ENCODE measurements around the gene UBE2D2.

UBE2D2 gene

DNA sequence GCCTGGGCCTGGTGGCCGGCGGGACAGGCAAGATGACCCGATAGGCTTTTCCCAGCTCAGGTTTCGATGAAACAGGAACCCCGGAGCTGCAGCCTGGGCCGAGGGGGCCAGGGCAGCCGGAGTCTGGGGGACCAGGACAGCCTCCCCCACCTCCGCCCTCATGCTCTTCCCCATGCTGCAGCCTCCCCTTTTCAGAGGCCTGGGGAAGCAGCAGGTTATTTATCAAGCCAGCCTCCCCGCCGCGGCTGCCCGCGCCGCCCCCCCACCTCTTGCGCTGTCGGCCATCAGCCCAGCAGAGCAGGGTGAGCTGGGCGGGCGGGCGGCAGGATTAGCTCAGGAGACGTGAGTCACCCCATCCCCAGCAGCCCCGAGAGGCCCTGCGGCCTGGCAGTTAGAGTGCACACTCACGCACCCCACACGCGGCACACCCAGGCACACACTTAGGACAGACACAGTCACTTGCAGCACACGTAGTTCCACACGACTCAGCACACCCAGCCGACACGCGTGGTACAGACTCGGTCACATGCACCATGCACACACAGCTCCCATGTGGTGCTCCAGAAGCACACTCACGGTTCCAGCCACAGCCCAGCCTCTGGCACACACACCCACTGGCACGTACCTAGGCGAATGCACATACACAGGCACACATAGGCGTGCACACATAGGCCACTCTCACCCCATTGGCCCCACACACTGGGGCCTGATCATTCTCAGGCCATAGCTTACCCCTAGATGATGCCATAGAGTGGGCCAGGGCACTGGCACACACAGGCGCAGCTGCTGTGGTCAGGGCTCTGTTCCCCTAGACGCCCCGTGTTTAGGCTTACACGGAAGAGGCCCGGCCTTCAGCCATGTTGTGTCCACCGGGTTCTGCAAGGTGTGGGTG is 100.0 kb downstream of the UBE2D2 start:
- DNase-seq (ENCODE audit: low spot score), result peak; percentile 96

DNA sequence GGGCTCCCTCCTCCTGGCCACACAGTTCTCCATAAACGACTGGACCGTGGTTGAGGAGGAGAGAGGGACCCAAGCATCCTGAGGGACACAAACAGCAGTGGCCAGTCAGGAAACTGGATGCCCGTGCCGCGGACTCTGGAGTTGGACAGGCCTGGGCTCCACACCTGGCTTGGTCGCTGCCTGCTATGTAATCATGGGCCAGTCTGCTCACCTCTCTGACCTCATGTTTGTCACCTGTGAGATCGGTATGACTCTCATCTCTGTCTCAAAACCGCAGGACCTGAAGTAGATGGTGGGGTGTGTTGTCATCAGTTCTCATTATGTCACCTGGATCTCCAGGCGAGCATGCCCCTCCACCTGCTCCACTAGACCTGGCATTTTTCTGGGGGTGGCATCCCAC is 101.5 kb downstream of the UBE2D2 start:
- no peak for DNase-seq (ENCODE audit: low spot score)

DNA sequence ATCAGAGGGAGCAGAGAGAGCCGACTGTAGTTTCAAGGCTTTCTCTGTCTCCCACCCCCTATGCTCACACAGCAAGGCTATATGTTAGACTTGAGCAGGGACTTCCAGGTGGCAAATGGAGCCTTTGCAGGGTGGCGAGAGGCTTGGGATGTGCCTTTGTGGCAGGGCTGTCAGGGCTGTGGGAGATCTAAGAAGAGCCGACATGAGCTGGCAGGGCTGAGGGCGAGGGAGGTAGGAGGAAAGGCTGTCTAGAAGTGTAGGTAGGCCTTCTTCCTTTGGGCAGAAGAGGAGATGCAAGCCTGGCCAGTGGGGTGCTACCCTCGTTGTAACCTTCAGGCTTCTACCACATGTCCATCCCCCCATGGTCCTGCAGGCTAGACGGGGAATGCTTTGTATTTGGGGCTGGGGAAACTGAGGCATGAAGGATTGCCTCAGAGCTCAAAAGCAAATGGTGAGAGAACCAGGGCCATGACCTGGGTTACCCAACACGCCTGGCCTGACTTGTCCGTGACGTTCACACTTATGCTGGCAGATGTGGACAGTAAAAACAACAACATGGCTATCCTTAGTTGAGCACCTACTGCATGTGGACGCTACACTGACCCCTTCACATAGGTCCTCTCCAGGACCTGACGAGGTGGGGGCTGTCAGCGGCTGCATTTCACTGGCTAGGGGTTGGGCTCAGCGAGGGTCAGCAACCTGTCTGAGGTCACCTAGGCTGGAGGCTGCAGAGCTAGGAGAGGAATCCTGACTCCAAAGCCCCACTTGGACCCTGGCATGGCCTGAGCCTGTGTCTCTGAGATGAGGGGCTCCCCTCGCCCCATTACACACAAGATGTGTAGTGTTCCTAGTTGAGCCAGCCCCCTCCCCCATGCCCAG is 102.3 kb downstream of the UBE2D2 start:
- no peak for DNase-seq (ENCODE audit: low spot score)

DNA sequence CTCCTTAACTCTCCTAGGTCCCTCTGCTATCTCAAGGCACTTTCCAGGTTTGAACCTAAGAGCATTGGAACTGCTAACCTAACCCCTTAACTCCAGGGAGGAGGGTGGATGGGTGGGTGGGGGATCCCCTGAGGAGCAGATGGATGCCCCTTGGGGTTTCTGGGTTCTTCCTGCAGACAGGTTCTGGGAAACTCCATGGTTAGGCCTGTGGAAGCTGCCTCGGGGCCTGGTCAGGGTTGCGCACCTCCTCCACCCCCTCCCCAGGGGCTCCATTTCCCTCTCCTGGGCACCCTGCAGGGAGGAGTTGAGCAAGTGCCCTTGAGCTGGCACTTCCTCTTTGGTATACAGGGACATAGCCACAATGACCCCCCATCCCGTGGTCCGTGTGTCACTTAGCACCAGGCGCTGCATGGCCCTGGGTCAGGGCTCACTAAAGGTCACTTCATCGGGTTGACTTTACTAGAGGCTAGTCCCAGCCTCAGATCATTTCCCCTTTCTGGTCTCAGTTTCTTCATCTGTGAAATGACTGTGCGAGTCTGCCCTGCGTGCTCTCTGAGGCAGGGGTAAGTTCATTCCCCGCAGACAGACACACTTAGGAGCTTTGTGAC is 103.1 kb downstream of the UBE2D2 start:
- no peak for DNase-seq (ENCODE audit: low spot score)

DNA sequence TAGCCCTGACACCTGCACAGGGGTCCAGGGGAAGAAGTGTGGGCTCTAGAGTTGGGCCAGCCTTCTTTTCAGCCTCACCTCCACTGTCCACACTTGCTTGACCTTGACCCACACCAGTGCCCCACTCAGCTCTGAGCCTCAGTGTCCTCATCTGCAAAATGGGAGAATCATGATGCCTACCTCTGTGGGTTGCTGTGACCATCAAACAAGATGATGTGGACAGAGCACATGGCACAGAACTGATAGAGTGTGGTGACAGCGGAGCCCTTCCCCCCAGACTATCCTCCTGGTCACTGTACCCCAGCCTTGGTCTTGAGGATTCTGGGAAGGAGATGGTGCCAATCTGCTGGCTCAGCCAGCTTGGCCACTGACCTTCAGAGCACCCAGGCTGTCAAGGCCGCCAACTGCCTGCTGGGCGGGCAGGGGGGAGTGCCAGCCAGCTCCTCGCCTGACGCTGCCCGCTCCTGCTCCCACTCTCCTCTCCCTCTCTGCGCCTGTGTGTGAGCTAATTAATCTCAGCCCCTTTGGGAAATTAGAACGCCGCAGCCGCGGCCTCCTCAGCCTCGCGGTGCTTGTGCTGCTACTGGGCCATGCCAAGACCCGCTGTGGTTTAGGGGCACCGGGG is 103.7 kb downstream of the UBE2D2 start:
- DNase-seq (ENCODE audit: low spot score), result no peak

DNA sequence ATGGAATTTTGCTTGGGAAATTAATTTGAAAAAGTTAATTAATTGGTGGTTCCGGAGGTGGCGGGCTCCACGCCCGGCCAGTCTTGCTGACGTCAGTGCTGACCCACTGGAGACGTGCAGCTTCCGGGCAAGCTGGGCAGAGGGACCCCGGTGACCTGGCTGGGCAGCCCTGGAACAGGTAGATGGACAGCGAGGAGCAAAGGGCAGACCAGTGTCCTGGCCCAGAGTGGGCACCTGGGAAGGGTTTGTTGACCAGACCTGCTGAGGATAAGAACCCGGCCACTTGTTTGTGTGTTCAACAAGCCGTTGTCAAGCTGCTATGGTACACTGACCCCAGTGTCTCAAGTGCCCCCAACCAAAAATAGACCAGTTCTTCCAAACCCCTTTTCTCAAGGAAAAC is 104.5 kb downstream of the UBE2D2 start:
- DNase-seq (ENCODE audit: low spot score), result no peak

DNA sequence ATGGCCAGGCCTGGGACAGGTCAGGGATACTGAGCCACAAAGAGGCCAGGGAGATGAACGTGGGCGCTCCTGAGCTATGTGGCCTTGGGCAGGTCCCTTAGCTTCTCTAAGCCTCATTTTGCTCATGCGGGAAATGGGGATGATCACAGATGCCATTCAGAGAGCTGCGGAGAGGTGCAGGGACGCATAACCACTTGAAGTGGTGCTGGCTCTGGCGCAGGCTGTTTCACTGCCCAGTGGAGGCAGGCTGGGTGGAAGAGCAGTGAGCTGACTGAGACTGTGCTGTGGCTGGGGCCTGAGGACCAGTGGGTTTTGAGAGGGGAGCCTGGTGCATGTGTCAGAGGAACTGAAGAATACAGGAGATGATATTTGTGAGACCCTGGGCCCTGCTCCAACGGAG is 105.4 kb downstream of the UBE2D2 start:
- DNase-seq (ENCODE audit: low spot score), result no peak

DNA sequence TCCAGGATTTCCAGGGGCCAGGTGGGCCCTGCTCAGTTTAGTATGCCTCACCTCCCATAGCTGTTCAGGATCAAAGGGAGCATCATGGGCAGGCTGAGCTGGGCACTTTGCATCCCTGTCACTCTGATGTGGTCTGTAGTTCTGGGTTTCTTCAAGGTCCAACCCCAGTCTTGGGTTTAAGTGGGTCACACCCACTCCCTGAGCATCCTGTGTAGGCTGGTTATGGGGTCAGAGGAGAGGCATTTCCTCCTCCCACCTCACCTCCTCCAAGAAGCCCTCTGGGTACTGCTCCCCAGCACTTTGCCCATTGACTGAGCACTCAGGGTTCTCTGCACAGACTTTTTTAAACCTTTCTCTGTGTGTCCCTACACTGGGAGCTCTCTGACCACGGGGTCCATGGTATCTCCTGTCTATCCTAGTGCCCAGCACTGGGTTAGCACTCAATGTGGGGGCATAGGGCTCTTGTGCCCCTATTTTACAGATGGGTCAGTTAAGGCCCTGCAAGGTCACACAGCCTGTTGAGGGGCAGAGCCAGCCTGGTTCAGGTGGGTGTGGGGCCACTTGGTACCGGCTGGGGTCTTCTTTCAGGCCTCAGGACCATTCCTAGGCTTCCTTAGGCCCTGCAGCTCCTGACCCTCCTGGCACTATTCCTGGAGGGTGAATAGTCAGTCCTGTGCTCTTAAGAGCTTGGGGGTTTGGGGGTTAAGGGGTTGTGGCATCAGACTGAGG is 106.0 kb downstream of the UBE2D2 start:
- no peak for DNase-seq (ENCODE audit: low spot score)

DNA sequence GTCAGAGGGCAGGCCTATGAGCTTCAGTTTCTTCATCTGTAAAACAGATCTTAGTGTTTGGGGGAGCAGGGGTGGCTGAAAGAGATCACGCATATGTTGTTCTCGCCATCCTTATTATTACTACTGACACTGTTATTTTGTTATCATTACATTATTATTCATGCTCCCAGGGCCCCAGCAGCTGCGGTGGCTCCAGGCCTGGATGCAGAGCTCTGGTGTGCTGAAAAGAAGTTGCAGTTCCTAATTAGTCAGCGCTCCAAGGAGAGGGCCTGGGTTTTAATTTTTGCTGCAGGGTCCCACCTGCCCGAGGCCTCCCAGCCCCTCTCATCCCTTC is 106.6 kb downstream of the UBE2D2 start:
- peak; percentile 54 for DNase-seq (ENCODE audit: low spot score)

DNA sequence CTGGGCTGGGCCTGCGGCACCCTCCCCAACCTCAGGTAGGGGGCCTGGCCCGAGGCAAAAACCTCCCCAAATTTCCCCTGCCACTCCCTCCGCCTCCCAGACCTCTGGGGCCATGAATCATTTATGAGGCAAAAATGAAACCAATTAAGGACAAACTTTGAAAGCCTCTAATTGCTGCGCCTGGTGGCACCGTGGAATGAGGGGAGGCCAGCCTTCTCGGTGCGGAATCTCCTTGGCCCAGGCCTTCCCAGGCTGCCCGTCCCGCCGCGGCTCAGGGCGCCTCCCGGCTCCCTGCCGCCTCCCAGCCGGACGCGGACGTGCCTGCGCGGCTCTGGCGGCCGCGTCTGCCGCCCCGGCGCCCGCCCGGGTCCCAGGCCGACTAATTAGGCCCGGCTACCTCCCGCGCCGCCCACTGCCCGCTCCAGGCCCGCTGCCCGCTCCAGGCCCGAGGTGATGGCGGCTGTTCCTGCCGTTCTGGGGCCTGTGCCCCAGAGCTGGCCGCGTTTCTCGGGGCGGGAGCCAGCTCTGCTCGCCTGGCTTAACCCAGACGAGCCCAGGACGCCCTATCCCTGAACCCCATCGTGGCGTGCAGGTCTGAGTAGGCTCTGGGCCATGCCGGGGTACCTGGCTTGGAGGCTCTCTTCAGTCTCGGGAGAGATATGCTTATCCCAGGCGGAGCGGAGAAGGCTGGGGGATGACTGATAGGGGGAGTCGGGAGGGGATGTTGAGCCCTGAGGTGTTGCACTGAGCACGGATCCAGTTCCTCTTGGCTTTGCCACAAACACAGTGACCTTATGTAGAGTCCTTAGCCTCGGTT is 107.1 kb downstream of the UBE2D2 start:
- peak; percentile 77 for DNase-seq (ENCODE audit: low spot score)

DNA sequence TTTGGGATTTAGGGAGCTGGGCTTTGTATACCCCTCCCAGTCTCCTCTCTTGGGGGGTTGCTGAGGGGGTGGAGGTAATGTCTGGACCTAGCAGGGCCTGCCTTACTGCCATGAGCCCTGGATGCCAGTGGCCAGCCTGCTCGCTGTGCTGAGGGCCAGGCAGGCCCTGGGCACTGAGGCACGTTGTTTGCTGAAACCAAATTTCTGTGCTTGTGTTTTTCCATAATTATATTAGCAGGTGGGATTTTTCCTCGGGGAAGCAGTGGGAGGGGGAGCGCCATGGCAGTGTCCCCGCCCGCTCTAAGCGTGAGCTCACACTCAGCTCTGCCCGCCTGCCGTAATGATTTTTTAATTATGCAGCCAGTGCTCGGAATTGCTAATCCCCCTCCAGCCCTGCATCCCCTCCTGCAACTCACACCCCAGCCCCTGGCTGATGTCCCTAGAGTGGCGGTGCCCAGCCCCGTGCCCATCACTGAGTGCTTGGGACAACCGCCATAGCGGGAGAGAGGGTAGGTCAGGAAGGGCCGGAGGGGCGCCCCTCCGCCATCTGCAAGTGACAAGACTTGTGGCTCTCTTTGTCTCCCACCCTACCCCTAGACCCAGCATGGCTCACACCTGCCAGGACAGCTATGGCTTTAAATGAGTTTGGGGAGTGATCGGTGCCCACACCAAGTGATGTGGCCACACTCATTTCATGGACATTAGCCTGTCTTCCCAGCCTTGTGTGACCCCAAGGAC is 108.0 kb downstream of the UBE2D2 start:
- DNase-seq (ENCODE audit: low spot score), result no peak

DNA sequence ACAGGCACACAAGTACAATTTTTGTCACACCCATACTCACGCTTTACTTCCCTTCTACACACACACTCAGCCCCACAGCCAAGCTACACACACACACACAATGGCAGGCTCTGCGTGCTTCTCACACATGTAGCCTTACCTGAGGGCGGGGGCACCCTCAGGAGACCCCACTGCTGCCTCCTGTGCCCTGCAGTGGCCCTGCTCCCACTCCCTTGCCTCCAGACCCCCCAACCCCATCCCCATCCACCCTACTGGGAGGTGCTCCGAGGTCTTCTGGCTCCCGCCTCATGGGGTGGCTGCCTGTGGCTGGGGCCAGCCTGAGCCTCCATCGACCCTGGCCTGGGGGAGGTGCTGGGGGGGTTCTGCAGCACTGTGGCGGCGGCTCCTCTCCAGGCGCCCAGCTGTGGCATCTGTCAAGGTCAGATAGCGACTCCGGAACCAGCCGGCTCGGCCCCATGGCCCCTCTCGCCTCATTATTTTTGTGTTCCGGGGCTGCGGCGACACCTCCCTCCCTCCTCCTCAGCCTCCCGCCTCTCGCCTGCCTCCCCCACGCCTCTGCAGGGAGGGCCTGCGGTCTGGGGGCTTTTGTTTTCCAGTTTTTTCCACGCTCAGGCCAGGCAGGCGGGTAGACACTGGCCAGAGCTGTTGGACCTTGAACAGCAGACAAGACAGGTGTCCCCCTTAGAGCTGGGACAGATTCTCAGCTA is 108.7 kb downstream of the UBE2D2 start:
- no peak for DNase-seq (ENCODE audit: low spot score)

DNA sequence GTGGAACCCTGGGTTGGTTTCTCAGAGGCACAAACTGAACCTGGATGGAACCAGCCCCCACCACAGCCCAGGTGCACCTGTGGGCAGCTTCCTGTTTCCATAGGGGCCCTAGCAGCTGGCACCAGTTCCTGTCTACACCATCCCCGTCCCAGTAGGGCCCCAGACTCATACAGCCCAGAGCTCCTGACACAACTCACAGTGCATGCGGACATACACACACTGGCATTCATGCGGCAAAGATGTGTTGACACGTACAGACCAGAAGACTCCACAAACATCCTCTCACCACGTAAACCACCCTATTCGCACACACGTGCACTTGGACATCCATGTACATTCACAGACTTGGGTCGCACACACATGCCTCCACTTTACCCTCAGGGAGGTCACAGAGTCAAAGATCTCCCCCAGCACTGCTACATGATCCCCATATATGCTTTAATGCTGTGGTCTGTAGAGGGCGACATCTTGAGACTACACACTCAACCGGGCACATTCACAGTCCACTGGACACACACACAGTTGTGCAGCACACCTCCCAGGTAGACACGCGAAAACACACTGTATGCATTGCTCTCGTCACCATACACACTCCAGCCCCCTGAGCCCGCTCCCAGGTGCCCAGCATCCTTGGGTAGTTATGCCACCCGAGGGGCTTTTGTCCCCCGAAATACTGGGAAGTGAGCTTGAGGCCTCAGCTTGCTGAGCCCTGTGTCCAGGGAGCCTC is 109.4 kb downstream of the UBE2D2 start:
- DNase-seq (ENCODE audit: low spot score), result no peak

DNA sequence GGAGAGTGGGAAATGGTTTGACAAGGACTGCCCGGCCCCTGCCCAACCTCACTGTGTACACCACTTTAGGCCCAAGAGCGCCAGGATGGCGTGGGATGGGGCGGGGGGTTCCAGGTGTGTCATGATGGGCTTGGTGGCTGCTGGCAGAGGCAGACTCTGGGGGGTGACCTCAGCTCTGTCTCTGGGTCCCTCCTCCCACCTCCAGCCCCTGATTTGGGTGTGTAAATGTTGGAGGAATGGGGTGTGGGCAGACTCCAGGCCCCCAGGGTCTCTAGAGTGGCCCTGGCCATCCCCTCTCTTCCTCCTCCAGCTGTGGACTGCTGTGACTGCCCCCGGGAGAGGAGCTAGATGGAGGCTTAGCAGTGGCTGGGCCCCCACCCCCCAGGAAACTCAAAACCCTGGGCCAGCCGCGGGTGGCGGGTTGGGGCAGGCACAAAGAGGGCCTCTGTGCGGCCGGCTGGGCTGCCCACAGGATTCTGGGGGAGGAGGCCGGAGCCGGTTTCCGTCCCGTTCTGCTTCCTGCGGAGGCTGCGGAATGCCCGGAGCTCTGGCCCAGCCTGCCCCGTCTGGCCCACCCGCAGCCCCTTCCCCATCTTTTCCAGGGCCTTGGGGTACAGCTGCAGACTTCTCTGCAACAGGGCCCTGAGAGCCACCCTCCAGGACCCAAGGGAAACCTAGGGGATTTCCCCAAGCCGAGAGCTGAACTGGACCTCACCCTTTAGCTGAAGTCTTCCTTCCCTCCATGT is 110.1 kb downstream of the UBE2D2 start:
- DNase-seq (ENCODE audit: low spot score), result no peak

DNA sequence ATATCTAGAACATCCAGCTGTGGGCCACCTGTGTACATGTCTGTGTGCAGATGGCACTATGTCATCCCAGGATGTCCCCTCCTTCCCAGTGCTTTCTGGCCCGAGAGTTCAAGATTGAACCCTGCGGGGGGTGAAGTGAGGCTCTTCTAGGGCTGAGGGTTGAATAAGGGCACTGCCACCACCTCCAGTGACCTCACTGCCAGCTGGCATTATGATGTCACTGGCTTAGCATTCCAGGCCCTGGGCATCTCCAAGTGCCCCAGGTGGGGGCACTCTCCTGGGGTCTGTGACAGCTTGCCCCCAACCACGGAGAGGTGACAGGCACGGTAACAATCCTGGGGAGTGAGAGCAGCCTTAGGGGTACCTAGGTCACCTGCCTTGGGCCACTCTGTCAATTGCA is 114.1 kb downstream of the UBE2D2 start:
- DNase-seq (ENCODE audit: low spot score), result no peak

DNA sequence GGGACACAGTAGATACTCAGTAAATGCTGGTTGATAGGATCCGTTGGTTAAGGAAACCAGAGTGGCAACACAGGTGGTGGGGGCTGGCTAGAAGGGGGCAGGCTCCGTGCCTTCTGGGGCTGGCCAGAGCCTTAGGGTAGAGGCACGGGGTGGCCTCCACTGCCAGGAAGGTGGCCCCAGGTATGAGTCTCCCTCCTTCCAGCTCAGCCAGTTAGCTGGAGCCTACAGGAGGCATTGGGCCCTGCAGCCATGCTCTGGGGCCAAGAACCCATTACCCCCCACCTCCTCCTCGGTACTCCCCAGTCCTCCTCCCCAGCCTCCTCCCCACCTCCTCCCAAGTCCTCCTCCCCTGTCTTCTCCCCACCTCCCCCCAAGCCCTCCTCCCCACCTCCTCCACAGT is 114.7 kb downstream of the UBE2D2 start:
- no peak for DNase-seq (ENCODE audit: low spot score)

DNA sequence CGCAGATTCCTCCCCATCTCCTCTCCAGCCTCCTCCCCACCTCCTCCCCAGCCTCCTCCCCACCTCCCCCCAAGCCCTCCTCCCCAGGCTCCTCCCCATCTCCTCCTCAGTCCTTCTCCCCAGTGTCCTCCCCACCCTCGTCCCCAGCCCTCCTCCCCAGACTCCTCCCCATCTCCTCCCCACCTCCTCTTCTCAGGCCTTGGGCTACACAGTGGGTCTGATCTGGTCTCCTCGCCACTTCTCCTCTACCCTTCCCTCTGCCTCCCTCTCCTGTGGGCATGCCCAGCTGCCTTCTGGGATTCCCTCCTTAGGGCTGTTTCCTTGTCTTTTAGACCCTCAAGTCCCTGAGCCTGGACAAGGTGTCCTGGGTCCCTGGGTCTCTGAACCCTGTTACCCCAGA is 115.3 kb downstream of the UBE2D2 start:
- no peak for DNase-seq (ENCODE audit: low spot score)

Measured in GM03348 (cell line).